Testis (tissue), 3 donors: ENCODE measurements around the gene RANBP17. TPM values are rescaled to one million over a fixed set of nuclear protein-coding genes. Genes with fewer than 3 reads are reported as not detected.

Experiments used
- DNase-seq: peaks from one replicate; pipeline ENCODE4 v3.0.0-alpha.2; 2019
- H3K27ac ChIP-seq, 2 donors: fragments of 200-600 bp; sonication (generic); one replicate each; pipeline ENCODE4 v1.5.1; 2019
- H3K27me3 ChIP-seq: fragments of 200-600 bp; sonication (generic); one replicate; pipeline ENCODE4 v1.5.1; 2019
- H3K36me3 ChIP-seq: fragments of 200-600 bp; sonication (generic); one replicate; pipeline ENCODE4 v1.5.1; 2017; ENCODE audit warnings: low read depth; ENCODE audit errors: missing control alignments
- H3K4me1 ChIP-seq: fragments of 200-600 bp; sonication (generic); one replicate; pipeline ENCODE4 v1.5.1; 2019
- H3K4me3 ChIP-seq, 2 donors: fragments of 200-600 bp; sonication (generic); one replicate each; pipeline ENCODE4 v1.5.1; 2017 to 2019
- H3K9me3 ChIP-seq: fragments of 200-600 bp; sonication (generic); one replicate; pipeline ENCODE4 v1.5.1; 2017
- CTCF ChIP-seq, 3 experiments: fragments of 450-650 bp in 2 of 3; fragments of 200-600 bp in 1 of 3; sonication (generic) in 1 of 3; IDR thresholded peaks; one replicate each; pipeline ENCODE4 v1.5.1; 2016 to 2019; ENCODE audit warnings: antibody characterized with exemption in 3 of 3, mild to moderate bottlenecking in 2 of 3, moderate library complexity in 1 of 3
- POLR2A ChIP-seq: fragments of 450-650 bp; IDR thresholded peaks from one replicate; pipeline ENCODE4 v1.6.1; 2017; ENCODE audit warnings: antibody characterized with exemption, mild to moderate bottlenecking, moderate library complexity
- WGBS, 2 donors: methylation state at CpG; one replicate each; pipeline ENCODE4 v1.1.5; 2018; 5-methylcytosine and 5-hydroxymethylcytosine counted together
- intact Hi-C: fragments of 100-400 bp; cut with DNase I; formaldehyde crosslinking; loops from one replicate; pipeline ENCODE4 v1.15.1; 2023; ENCODE audit warnings: low total_unique reads
- polyA plus RNA-seq: library from polyadenylated mRNA; stranded (reverse); fragments of 350-450 nt; fragmentation: Illumina TruSeq; extraction: RNeasy Lipid Tissue Mini Kit (QIAGEN cat#74804); gene quantifications from one replicate; pipeline ENCODE4 v1.2.3, GENCODE V29; 2014; ENCODE audit warnings: low read depth, low replicate concordance; ENCODE audit not compliant: insufficient read depth
- total RNA-seq, 2 donors: library from RNA; depleted of rRNA; stranded (reverse); fragments of >200 nt; gene quantifications; one replicate each; pipeline ENCODE4 v1.2.3, GENCODE V29; 2016

The RANBP17 gene
- total and polyA plus RNA-seq, 3 donors from 2014 or later, result 34.1 to 63.9 (median 58.2) TPM

GRCh38 chr5:170860818-170861666 is 776 bp upstream of the RANBP17 start:
- TF ChIP-seq CTCF (IDR thresholded peaks at IDR 0.05), result no peak
- Histone ChIP-seq H3K4me3 (peak overlapping the region; percentile 66 to 84), H3K4me1 (no peaks in the 10 kb centered on the region), H3K36me3 (no peaks in the 10 kb centered on the region), H3K27ac (peak overlapping the region in 1 of 2 donors; percentile 55), H3K9me3 (no peaks in the 10 kb centered on the region), H3K27me3 (no peaks in the 10 kb centered on the region)
- DNase-seq, result no peak
- WGBS, 2 donors, result 70 to 74% methylated on average over 5 of the region's 5 CpGs
- intact Hi-C loops, result no loop called here

GRCh38 chr5:170861667-170861916 is 226 bp upstream of the RANBP17 start:
- Histone ChIP-seq H3K36me3 (no peaks in the 10 kb centered on the region), H3K4me1 (no peaks in the 10 kb centered on the region), H3K9me3 (no peaks in the 10 kb centered on the region), H3K27me3 (no peaks in the 10 kb centered on the region), H3K27ac (peak overlapping the region in 1 of 2 donors; percentile 81), H3K4me3 (peak overlapping the region; percentile 66 to 84)
- intact Hi-C loops, result no loop called here
- 1 to 16% methylated on average over 9 to 17 of the region's 26 CpGs for WGBS, 2 donors
- DNase-seq, result peak; percentile 77
- TF ChIP-seq POLR2A (no peak), CTCF (IDR thresholded peaks at IDR 0.05) (no peak)

- Histone ChIP-seq H3K36me3 (no peaks in the 10 kb centered on the region), H3K27ac (no peak overlapping the region), H3K9me3 (no peaks in the 10 kb centered on the region), H3K4me3 (no peak overlapping the region), H3K27me3 (no peaks in the 10 kb centered on the region), H3K4me1 (no peaks in the 10 kb centered on the region)
- no peak for TF ChIP-seq CTCF (IDR thresholded peaks at IDR 0.05)
- 58 to 75% methylated on average over 3 of the region's 3 CpGs for WGBS, 2 donors
- DNase-seq, result no peak
- intact Hi-C loops, result no loop called here
Measured at GRCh38 chr5:170863646-170864045, 1.8 kb downstream of the RANBP17 start.

GRCh38 chr5:170865622-170866021 is 3.8 kb downstream of the RANBP17 start:
- intact Hi-C loops, result no loop called here

More at GRCh38 chr5:170865622-170866021, 3.8 kb downstream of the RANBP17 start:
- H3K27me3 ChIP-seq, result no peaks in the 10 kb centered on the region
- 68 to 75% methylated on average over 1 of the region's 1 CpG for WGBS, 2 donors
- no peaks in the 10 kb centered on the region for H3K36me3 ChIP-seq
- no peaks in the 10 kb centered on the region for H3K9me3 ChIP-seq
- DNase-seq, result no peak
- no peak overlapping the region for H3K27ac ChIP-seq
- TF ChIP-seq CTCF (IDR thresholded peaks at IDR 0.05) (no peak), POLR2A (no peak)
- no peaks in the 10 kb centered on the region for H3K4me1 ChIP-seq
- no peak overlapping the region for H3K4me3 ChIP-seq
